Measurements from ENCODE around the gene DLGAP1. TPM values are rescaled to one million over a fixed set of nuclear protein-coding genes. Genes with fewer than 3 reads are reported as not detected.

Gene DLGAP1
- total and polyA plus RNA-seq, 5 donors from 2014 or later, result 0.11 to 5.4 (median 0.68) TPM

GRCh38 chr18:4096486-4096885 is 358.6 kb downstream of the DLGAP1 start:
- Histone ChIP-seq H3K4me1 (ENCODE audit: control insufficient read depth, insufficient read depth, low read length, poor library complexity, severe bottlenecking) (no peaks in the 10 kb centered on the region), H3K4me3 (ENCODE audit: low read depth, low read length) (no peak overlapping the region), H3K36me3 (ENCODE audit: control insufficient read depth, insufficient read depth, low read length) (no peaks in the 10 kb centered on the region), H3K27ac (ENCODE audit: insufficient read depth, low read length, poor library complexity, severe bottlenecking) (no peak overlapping the region), H3K9me3 (ENCODE audit: control insufficient read depth in 2 of 2, low read length in 2 of 2) (no peaks in the 10 kb centered on the region), H3K27me3 (ENCODE audit: control insufficient read depth, insufficient read depth, low read length) (no peaks in the 10 kb centered on the region)
- DNase-seq, result no peak
- no peak overlapping the region for H3K4me3 Mint-ChIP-seq
- no peaks in the 10 kb centered on the region for H3K27me3 Mint-ChIP-seq
- peaks cover 0 to 4% (median under 1%) of the 10 kb centered on the region in 7 donors for H3K9me3 Mint-ChIP-seq
- H3K36me3 Mint-ChIP-seq, result no peaks in the 10 kb centered on the region
- H3K27ac Mint-ChIP-seq, result no peak overlapping the region
- peaks cover 0 to 4% (median under 1%) of the 10 kb centered on the region in 4 donors for H3K4me1 Mint-ChIP-seq
- no peak for ATAC-seq (ENCODE audit: low read depth in 2 of 2)

GRCh38 chr18:4093676-4094075 is 361.4 kb downstream of the DLGAP1 start:
- Mint-ChIP-seq H3K4me1 (no peaks in the 10 kb centered on the region), H3K27me3 (no peaks in the 10 kb centered on the region), H3K36me3 (no peaks in the 10 kb centered on the region), H3K4me3 (no peak overlapping the region), H3K27ac (no peak overlapping the region), H3K9me3 (peaks cover 0 to 7% (median 4%) of the 10 kb centered on the region in 7 donors)
- Histone ChIP-seq H3K27me3 (ENCODE audit: control insufficient read depth, insufficient read depth, low read length) (no peaks in the 10 kb centered on the region), H3K9me3 (ENCODE audit: control insufficient read depth in 2 of 2, low read length in 2 of 2) (no peaks in the 10 kb centered on the region), H3K4me3 (ENCODE audit: low read depth, low read length) (no peak overlapping the region), H3K27ac (ENCODE audit: insufficient read depth, low read length, poor library complexity, severe bottlenecking) (no peak overlapping the region), H3K4me1 (ENCODE audit: control insufficient read depth, insufficient read depth, low read length, poor library complexity, severe bottlenecking) (no peaks in the 10 kb centered on the region), H3K36me3 (ENCODE audit: control insufficient read depth, insufficient read depth, low read length) (no peaks in the 10 kb centered on the region)
- ATAC-seq (ENCODE audit: low read depth in 2 of 2) (no peak), DNase-seq (no peak)

GRCh38 chr18:4084382-4084900 is 370.7 kb downstream of the DLGAP1 start:
- no peak overlapping the region for H3K27ac ChIP-seq (ENCODE audit: insufficient read depth, low read length, poor library complexity, severe bottlenecking)
- Mint-ChIP-seq H3K9me3 (peaks cover 0 to 8% (median 3%) of the 10 kb centered on the region in 7 donors), H3K4me1 (no peaks in the 10 kb centered on the region), H3K36me3 (no peaks in the 10 kb centered on the region), H3K27me3 (no peaks in the 10 kb centered on the region), H3K4me3 (no peak overlapping the region), H3K27ac (no peak overlapping the region)
- no peaks in the 10 kb centered on the region for H3K36me3 ChIP-seq (ENCODE audit: control insufficient read depth, insufficient read depth, low read length)
- no peaks in the 10 kb centered on the region for H3K4me1 ChIP-seq (ENCODE audit: control insufficient read depth, insufficient read depth, low read length, poor library complexity, severe bottlenecking)
- no peaks in the 10 kb centered on the region for H3K9me3 ChIP-seq (ENCODE audit: control insufficient read depth in 2 of 2, low read length in 2 of 2)
- no peak overlapping the region for H3K4me3 ChIP-seq (ENCODE audit: low read depth, low read length)
- no peaks in the 10 kb centered on the region for H3K27me3 ChIP-seq (ENCODE audit: control insufficient read depth, insufficient read depth, low read length)
- DNase-seq (no peak), ATAC-seq (ENCODE audit: low read depth in 2 of 2) (no peak)

GRCh38 chr18:4078246-4078645 is 376.9 kb downstream of the DLGAP1 start:
- Mint-ChIP-seq H3K4me1 (no peaks in the 10 kb centered on the region), H3K9me3 (peaks cover 0 to 4% (median 0%) of the 10 kb centered on the region in 7 donors), H3K4me3 (no peak overlapping the region), H3K27me3 (no peaks in the 10 kb centered on the region), H3K36me3 (no peaks in the 10 kb centered on the region), H3K27ac (no peak overlapping the region)
- H3K36me3 ChIP-seq (ENCODE audit: control insufficient read depth, insufficient read depth, low read length), result no peaks in the 10 kb centered on the region
- no peak for DNase-seq
- no peak overlapping the region for H3K4me3 ChIP-seq (ENCODE audit: low read depth, low read length)
- H3K27ac ChIP-seq (ENCODE audit: insufficient read depth, low read length, poor library complexity, severe bottlenecking), result no peak overlapping the region
- H3K27me3 ChIP-seq (ENCODE audit: control insufficient read depth, insufficient read depth, low read length), result no peaks in the 10 kb centered on the region
- H3K9me3 ChIP-seq (ENCODE audit: control insufficient read depth in 2 of 2, low read length in 2 of 2), result no peaks in the 10 kb centered on the region
- no peak for ATAC-seq (ENCODE audit: low read depth in 2 of 2)
- H3K4me1 ChIP-seq (ENCODE audit: control insufficient read depth, insufficient read depth, low read length, poor library complexity, severe bottlenecking), result no peaks in the 10 kb centered on the region

GRCh38 chr18:4077721-4078120 is 377.4 kb downstream of the DLGAP1 start:
- H3K4me3 Mint-ChIP-seq, result no peak overlapping the region

GRCh38 chr18:4077204-4077603 is 377.9 kb downstream of the DLGAP1 start:
- peaks cover 0 to 4% (median 0%) of the 10 kb centered on the region in 7 donors for H3K9me3 Mint-ChIP-seq
- no peaks in the 10 kb centered on the region for H3K36me3 Mint-ChIP-seq
- H3K27me3 Mint-ChIP-seq, result no peaks in the 10 kb centered on the region
- H3K27ac Mint-ChIP-seq, result no peak overlapping the region
- no peak overlapping the region for H3K4me3 ChIP-seq (ENCODE audit: low read depth, low read length)
- H3K36me3 ChIP-seq (ENCODE audit: control insufficient read depth, insufficient read depth, low read length), result no peaks in the 10 kb centered on the region
- no peak overlapping the region for H3K4me3 Mint-ChIP-seq
- no peak for ATAC-seq (ENCODE audit: low read depth in 2 of 2)
- H3K27me3 ChIP-seq (ENCODE audit: control insufficient read depth, insufficient read depth, low read length), result no peaks in the 10 kb centered on the region
- no peaks in the 10 kb centered on the region for H3K9me3 ChIP-seq (ENCODE audit: control insufficient read depth in 2 of 2, low read length in 2 of 2)
- H3K4me1 Mint-ChIP-seq, result no peaks in the 10 kb centered on the region
- H3K27ac ChIP-seq (ENCODE audit: insufficient read depth, low read length, poor library complexity, severe bottlenecking), result no peak overlapping the region
- H3K4me1 ChIP-seq (ENCODE audit: control insufficient read depth, insufficient read depth, low read length, poor library complexity, severe bottlenecking), result no peaks in the 10 kb centered on the region
- DNase-seq, result no peak

More at GRCh38 chr18:4077721-4078120, 377.4 kb downstream of the DLGAP1 start:
- ATAC-seq (ENCODE audit: low read depth in 2 of 2) (no peak), DNase-seq (no peak)
- Histone ChIP-seq H3K36me3 (ENCODE audit: control insufficient read depth, insufficient read depth, low read length) (no peaks in the 10 kb centered on the region), H3K4me1 (ENCODE audit: control insufficient read depth, insufficient read depth, low read length, poor library complexity, severe bottlenecking) (no peaks in the 10 kb centered on the region), H3K4me3 (ENCODE audit: low read depth, low read length) (no peak overlapping the region), H3K9me3 (ENCODE audit: control insufficient read depth in 2 of 2, low read length in 2 of 2) (no peaks in the 10 kb centered on the region), H3K27me3 (ENCODE audit: control insufficient read depth, insufficient read depth, low read length) (no peaks in the 10 kb centered on the region), H3K27ac (ENCODE audit: insufficient read depth, low read length, poor library complexity, severe bottlenecking) (no peak overlapping the region)
- Mint-ChIP-seq H3K36me3 (no peaks in the 10 kb centered on the region), H3K27me3 (no peaks in the 10 kb centered on the region), H3K4me1 (no peaks in the 10 kb centered on the region), H3K27ac (no peak overlapping the region), H3K9me3 (peaks cover 0 to 4% (median 0%) of the 10 kb centered on the region in 7 donors)

- Histone ChIP-seq H3K9me3 (ENCODE audit: control insufficient read depth in 2 of 2, low read length in 2 of 2) (no peaks in the 10 kb centered on the region), H3K4me3 (ENCODE audit: low read depth, low read length) (no peak overlapping the region), H3K4me1 (ENCODE audit: control insufficient read depth, insufficient read depth, low read length, poor library complexity, severe bottlenecking) (no peaks in the 10 kb centered on the region), H3K36me3 (ENCODE audit: control insufficient read depth, insufficient read depth, low read length) (no peaks in the 10 kb centered on the region), H3K27me3 (ENCODE audit: control insufficient read depth, insufficient read depth, low read length) (no peaks in the 10 kb centered on the region), H3K27ac (ENCODE audit: insufficient read depth, low read length, poor library complexity, severe bottlenecking) (no peak overlapping the region)
- H3K27ac Mint-ChIP-seq, result no peak overlapping the region
- H3K27me3 Mint-ChIP-seq, result no peaks in the 10 kb centered on the region
- DNase-seq (no peak), ATAC-seq (ENCODE audit: low read depth in 2 of 2) (no peak)
- H3K4me1 Mint-ChIP-seq, result no peaks in the 10 kb centered on the region
- no peaks in the 10 kb centered on the region for H3K36me3 Mint-ChIP-seq
- H3K9me3 Mint-ChIP-seq, result no peaks in the 10 kb centered on the region
- H3K4me3 Mint-ChIP-seq, result no peak overlapping the region
Measured at GRCh38 chr18:4074647-4075046, 380.5 kb downstream of the DLGAP1 start.

GRCh38 chr18:4069183-4069582 is 385.9 kb downstream of the DLGAP1 start:
- ATAC-seq (ENCODE audit: low read depth in 2 of 2) (no peak), DNase-seq (no peak)
- no peaks in the 10 kb centered on the region for H3K27me3 ChIP-seq (ENCODE audit: control insufficient read depth, insufficient read depth, low read length)
- H3K9me3 ChIP-seq (ENCODE audit: control insufficient read depth in 2 of 2, low read length in 2 of 2), result no peaks in the 10 kb centered on the region
- H3K4me1 ChIP-seq (ENCODE audit: control insufficient read depth, insufficient read depth, low read length, poor library complexity, severe bottlenecking), result no peaks in the 10 kb centered on the region
- H3K27ac ChIP-seq (ENCODE audit: insufficient read depth, low read length, poor library complexity, severe bottlenecking), result no peak overlapping the region
- Mint-ChIP-seq H3K36me3 (no peaks in the 10 kb centered on the region), H3K9me3 (peaks cover 0 to 5% (median 2%) of the 10 kb centered on the region in 7 donors), H3K4me1 (no peaks in the 10 kb centered on the region), H3K4me3 (no peak overlapping the region), H3K27me3 (peaks cover 5% of the 10 kb centered on the region), H3K27ac (peak overlapping the region in 1 of 3 donors; percentile 77)
- H3K4me3 ChIP-seq (ENCODE audit: low read depth, low read length), result no peak overlapping the region
- H3K36me3 ChIP-seq (ENCODE audit: control insufficient read depth, insufficient read depth, low read length), result no peaks in the 10 kb centered on the region

Data from CD4-positive, CD25-positive, alpha-beta regulatory T cell (primary cell).